Activated CD4-positive, CD25-positive, alpha-beta regulatory T cell treated with anti-CD3 and anti-CD28 coated beads, Interleukin-2, amount 50 U/mL, for 16 hours (primary cell): ENCODE measurements around the gene GARIN1A.

Source experiments
- DNase-seq: peaks from one replicate; pipeline ENCODE4 v3.0.0-alpha.2; 2020; ENCODE audit warnings: low read depth, low spot score

Gene GARIN1A

DNA sequence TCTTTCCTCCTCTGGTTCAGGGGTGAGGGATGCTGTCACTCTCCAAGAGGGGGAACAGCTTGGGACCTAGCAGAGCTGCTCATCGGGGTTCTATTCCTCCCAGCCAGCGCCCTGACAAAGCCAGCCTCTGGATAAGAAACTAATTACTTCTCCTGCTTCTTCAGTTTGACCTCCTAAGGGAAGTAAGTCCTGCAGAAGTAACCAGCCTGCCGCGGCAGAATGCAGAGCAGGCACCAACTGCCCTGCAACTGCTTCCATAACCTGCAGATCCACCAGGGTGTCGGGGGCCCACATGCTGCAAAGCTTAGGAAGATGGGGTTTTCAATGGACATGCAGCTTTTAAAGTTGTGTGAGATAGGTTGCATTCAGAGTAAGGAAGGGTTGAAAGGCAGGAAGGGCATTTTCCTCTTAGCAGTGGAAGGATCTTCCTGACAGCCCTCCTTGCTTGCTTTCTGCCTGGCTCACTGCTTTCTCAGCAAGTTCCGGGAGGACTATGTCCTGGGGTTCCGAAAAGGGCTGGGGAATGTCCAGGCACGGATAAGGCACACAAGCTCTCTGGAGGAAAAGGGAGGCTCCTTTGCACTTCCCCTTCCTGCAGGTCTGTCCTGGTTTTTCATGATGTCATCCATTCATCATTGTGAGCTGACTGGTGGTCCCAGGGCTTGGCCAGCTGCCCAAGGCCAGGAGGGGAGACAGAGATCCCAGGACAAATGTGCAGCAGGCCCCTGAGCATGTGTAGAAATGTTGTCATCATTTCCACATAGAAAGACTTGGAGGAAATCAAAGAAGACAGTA lies 42.8 kb downstream of the GARIN1A start:
- no peak for DNase-seq

DNA sequence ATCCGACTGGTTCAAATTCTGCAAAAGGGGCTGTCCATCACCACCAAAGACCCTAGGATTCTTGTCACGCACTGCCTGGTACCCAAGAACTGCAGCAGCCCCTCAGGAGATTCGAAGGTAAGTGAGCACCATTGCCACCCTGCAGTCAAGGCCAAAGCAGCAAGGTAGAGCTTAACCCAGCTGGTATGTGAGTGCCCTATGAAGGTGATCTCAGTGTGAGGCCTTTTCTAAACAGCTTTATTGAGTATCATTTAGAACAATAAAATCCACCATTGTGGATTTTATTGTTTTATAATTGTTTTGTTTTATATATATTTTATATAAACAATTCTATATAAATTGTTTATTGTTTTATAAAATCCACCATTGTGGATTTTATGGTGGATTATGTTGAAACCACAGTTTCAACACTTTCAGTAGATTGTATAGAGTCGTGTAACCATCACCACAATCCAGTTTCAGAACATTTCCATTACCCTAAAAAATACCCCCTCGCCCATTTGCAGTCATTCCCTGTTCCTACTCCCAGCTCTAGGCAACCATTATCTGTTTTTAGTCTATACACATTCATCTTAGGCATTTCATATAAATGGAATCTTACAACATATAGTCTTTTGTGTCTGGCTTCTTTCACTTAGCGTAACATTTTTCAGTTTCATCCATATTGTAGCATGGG lies 47.0 kb downstream of the GARIN1A start:
- no peak for DNase-seq

DNA sequence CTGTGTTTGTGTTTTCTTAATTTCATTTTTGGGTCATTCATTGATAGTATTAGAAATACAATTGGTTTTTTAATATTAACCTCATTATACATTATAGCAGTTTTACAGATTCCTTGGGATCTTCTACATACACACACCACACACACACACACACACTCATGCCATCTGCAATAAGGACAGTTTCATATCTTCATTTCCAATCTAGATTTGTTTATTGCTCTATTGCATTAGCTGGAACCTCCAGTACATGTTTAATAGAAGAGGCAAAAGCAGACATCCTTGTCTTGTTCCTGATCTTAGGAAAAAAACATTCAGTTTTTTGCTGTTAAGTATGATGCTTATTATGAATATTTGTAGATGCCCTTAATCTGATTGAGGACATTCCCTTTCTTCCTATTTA lies 49.3 kb downstream of the GARIN1A start:
- no peak for DNase-seq
